ENCODE results near the gene CGB5.

The CGB5 gene

DNA sequence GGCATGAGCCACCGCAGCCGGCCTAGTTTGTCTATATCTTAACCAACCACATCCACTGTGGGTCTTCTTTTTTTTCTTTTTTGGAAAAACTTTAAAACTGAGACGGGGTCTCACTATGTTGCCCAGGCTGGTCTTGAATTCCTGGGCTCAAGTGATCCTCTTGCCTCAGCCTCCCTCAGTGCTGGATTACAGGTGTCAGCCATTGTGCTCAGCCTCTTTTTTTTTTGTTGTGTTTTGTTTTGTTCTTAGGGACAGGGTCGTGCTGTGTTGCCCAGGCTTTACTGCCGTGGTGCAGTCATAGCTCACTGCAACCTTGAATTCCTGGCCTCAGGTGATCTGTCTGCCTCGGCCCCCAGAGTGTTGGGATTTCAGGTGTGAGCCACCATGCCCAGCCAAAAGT is 49.0 kb downstream of the CGB5 start:
- H3K4me2 ChIP-seq (ENCODE audit: low read depth, low read length), result no peak overlapping the region
- no peak for DNase-seq
- no peak overlapping the region for H2AFZ ChIP-seq (ENCODE audit: low read length)
- H3F3A ChIP-seq (ENCODE audit: insufficient read depth, low read length), result peaks cover 12% of the 10 kb centered on the region
- no peak overlapping the region for H3K4me3 ChIP-seq (ENCODE audit: low read length)
- no peaks in the 10 kb centered on the region for H3K9me2 ChIP-seq (replicated peaks; ENCODE audit: insufficient read depth, low read length)
- peaks cover 16% of the 10 kb centered on the region for H3K36me3 ChIP-seq (replicated peaks; ENCODE audit: insufficient read depth, low read length)
- H3K9me3 ChIP-seq (replicated peaks; ENCODE audit: insufficient read depth, low read length), result no peaks in the 10 kb centered on the region
- TF ChIP-seq EZH2 (optimal IDR thresholded peaks at IDR 0.05; ENCODE audit: low read depth, low read length) (no peak), EZH2phosphoT487 (IDR thresholded peaks at IDR 0.05; ENCODE audit: low read length) (no peak)
- TF ChIP-seq, protein P1, sequence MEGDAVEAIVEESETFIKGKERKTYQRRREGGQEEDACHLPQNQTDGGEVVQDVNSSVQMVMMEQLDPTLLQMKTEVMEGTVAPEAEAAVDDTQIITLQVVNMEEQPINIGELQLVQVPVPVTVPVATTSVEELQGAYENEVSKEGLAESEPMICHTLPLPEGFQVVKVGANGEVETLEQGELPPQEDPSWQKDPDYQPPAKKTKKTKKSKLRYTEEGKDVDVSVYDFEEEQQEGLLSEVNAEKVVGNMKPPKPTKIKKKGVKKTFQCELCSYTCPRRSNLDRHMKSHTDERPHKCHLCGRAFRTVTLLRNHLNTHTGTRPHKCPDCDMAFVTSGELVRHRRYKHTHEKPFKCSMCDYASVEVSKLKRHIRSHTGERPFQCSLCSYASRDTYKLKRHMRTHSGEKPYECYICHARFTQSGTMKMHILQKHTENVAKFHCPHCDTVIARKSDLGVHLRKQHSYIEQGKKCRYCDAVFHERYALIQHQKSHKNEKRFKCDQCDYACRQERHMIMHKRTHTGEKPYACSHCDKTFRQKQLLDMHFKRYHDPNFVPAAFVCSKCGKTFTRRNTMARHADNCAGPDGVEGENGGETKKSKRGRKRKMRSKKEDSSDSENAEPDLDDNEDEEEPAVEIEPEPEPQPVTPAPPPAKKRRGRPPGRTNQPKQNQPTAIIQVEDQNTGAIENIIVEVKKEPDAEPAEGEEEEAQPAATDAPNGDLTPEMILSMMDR (IDR thresholded peaks at IDR 0.05; ENCODE audit: low read length), result no peak
- H3K27ac ChIP-seq (ENCODE audit: low read length), result no peak overlapping the region
- peaks cover under 1% of the 10 kb centered on the region; the same call in 1 of the 2 replicates for H3K4me1 ChIP-seq (ENCODE audit: low read length)
- H4K20me1 ChIP-seq (ENCODE audit: insufficient read depth, low read length), result peaks cover 31% of the 10 kb centered on the region
- no peaks in the 10 kb centered on the region for H3K27me3 ChIP-seq (replicated peaks; ENCODE audit: insufficient read depth, low read length)
- peaks cover 87% of the 10 kb centered on the region for H3K79me2 ChIP-seq (ENCODE audit: low read length)
- no peak overlapping the region for H3K9ac ChIP-seq (ENCODE audit: low read length)
